Neural cell (in vitro differentiated cells): ENCODE measurements around the gene TMEM132C. TPM values are rescaled to one million over a fixed set of nuclear protein-coding genes. Genes with fewer than 3 reads are reported as not detected.

ENCODE experiments used
- H2AFZ ChIP-seq: fragments of 200-600, 300-800 bp; sonication (generic), shearing (Covaris generic); 2 replicates; pipeline ENCODE4 v1.6.0; 2014; ENCODE audit warnings: low read depth, mild to moderate bottlenecking, antibody characterized with exemption, low read length, moderate library complexity
- H3F3A ChIP-seq: fragments of 200-600 bp; shearing (Covaris generic); 2 replicates; pipeline ENCODE4 v1.6.1; 2016; ENCODE audit warnings: mild to moderate bottlenecking, moderate library complexity, mixed read lengths, antibody characterized with exemption, low read length; ENCODE audit not compliant: insufficient read depth, poor library complexity, severe bottlenecking
- H3K27ac ChIP-seq: fragments of 200-600, 300-800 bp; sonication (generic), shearing (Covaris generic); 2 replicates; pipeline ENCODE4 v1.5.1; 2014; ENCODE audit warnings: mild to moderate bottlenecking, low read length, moderate library complexity
- H3K27me3 ChIP-seq: fragments of 300-800, 200-600 bp; sonication (generic), shearing (Covaris generic); 2 replicates; pipeline ENCODE4 v1.6.0; 2014; ENCODE audit warnings: mild to moderate bottlenecking, low read depth, low read length, moderate library complexity; ENCODE audit not compliant: insufficient read depth
- H3K36me3 ChIP-seq: fragments of 300-800, 200-600 bp; sonication (generic), shearing (Covaris generic); 2 replicates; pipeline ENCODE4 v1.5.1; 2014; ENCODE audit warnings: mild to moderate bottlenecking, antibody characterized with exemption, low read length, moderate library complexity; ENCODE audit not compliant: insufficient read depth
- H3K4me2 ChIP-seq: fragments of 300-800, 200-600 bp; sonication (generic), shearing (Covaris generic); 2 replicates; pipeline ENCODE4 v1.6.0; 2014; ENCODE audit warnings: mild to moderate bottlenecking, low read length
- H3K4me3 ChIP-seq: fragments of 300-800, 200-600 bp; sonication (generic), shearing (Covaris generic); 2 replicates; pipeline ENCODE4 v1.5.1; 2014; ENCODE audit warnings: mild to moderate bottlenecking, low read length, moderate library complexity
- H3K79me2 ChIP-seq: fragments of 200-600 bp; shearing (Covaris generic); replicated peaks from 2 replicates; pipeline ENCODE4 v1.6.0; 2014; ENCODE audit warnings: mild to moderate bottlenecking, low read length, moderate library complexity; ENCODE audit not compliant: insufficient read depth
- H3K9ac ChIP-seq: fragments of 300-800, 200-600 bp; sonication (generic), shearing (Covaris generic); 2 replicates; pipeline ENCODE4 v1.6.1; 2016; ENCODE audit warnings: mild to moderate bottlenecking, low read length, mixed read lengths
- H3K9me2 ChIP-seq: fragments of 200-600 bp; shearing (Covaris generic); 2 replicates; pipeline ENCODE4 v1.6.1; 2016; ENCODE audit warnings: mild to moderate bottlenecking, low read length, mixed read lengths; ENCODE audit not compliant: insufficient read depth
- H3K9me3 ChIP-seq: fragments of 200-600, 300-800 bp; sonication (generic), shearing (Covaris generic); 2 replicates; pipeline ENCODE4 v1.6.1; 2016; ENCODE audit warnings: mild to moderate bottlenecking, mixed run types, low read length, moderate library complexity, mixed read lengths
- H4K20me1 ChIP-seq: fragments of 200-600 bp; shearing (Covaris generic); 2 replicates; pipeline ENCODE4 v1.6.1; 2016; ENCODE audit warnings: mild to moderate bottlenecking, mixed run types; ENCODE audit not compliant: insufficient read depth
- CTCF ChIP-seq: fragments of 450-650 bp; IDR thresholded peaks from 2 replicates; pipeline ENCODE4 v1.5.1; 2014; ENCODE audit warnings: antibody characterized with exemption, mild to moderate bottlenecking, moderate library complexity; ENCODE audit not compliant: poor library complexity, severe bottlenecking
- EP300 ChIP-seq: fragments of 450-650 bp; conservative IDR thresholded peaks from 2 replicates; pipeline ENCODE4 v1.6.1; 2014; ENCODE audit warnings: antibody characterized with exemption, mild to moderate bottlenecking, moderate library complexity; ENCODE audit not compliant: poor library complexity, severe bottlenecking
- EZH2 ChIP-seq: fragments of 200-600, 300-800 bp; shearing (Covaris generic), sonication (generic); IDR thresholded peaks from 2 replicates; pipeline ENCODE4 v1.6.1; 2014; ENCODE audit warnings: antibody characterized with exemption, low read length, borderline replicate concordance, mild to moderate bottlenecking; ENCODE audit not compliant: insufficient read depth, poor library complexity, severe bottlenecking
- MXI1 ChIP-seq: fragments of 450-650 bp; conservative IDR thresholded peaks from 2 replicates; pipeline ENCODE4 v1.6.1; 2014; ENCODE audit warnings: antibody characterized with exemption, mild to moderate bottlenecking; ENCODE audit not compliant: poor library complexity, severe bottlenecking
- POLR2AphosphoS5 ChIP-seq: IDR thresholded peaks from 2 replicates; pipeline ENCODE4 v1.6.1; 2012
- RAD21 ChIP-seq: fragments of 450-650 bp; conservative IDR thresholded peaks from 2 replicates; pipeline ENCODE4 v1.6.1; 2014; ENCODE audit warnings: antibody characterized with exemption, mild to moderate bottlenecking, moderate library complexity
- REST ChIP-seq: IDR thresholded peaks from 2 replicates; pipeline ENCODE4 v1.6.1; 2012; ENCODE audit warnings: borderline replicate concordance
- SMC3 ChIP-seq: fragments of 450-650 bp; conservative IDR thresholded peaks from 2 replicates; pipeline ENCODE4 v1.6.1; 2014; ENCODE audit warnings: antibody characterized with exemption, mild to moderate bottlenecking, moderate library complexity; ENCODE audit not compliant: poor library complexity
- TAF1 ChIP-seq: IDR thresholded peaks from 2 replicates; pipeline ENCODE4 v1.6.1; 2012; ENCODE audit warnings: low read depth
- polyA plus RNA-seq: library from polyadenylated mRNA; depleted of rRNA; stranded (reverse); fragments of >200 nt; gene quantifications from 2 replicates; pipeline ENCODE4 v1.2.3, GENCODE V29; 2014

Gene TMEM132C
- polyA plus RNA-seq, 1 donor from 2014 or later, result 0.06 TPM

GRCh38 chr12:128290938-128291337 is 24.0 kb downstream of the TMEM132C start:
- H4K20me1 ChIP-seq, result no peaks in the 10 kb centered on the region
- no peak overlapping the region for H3K4me2 ChIP-seq
- H3K27ac ChIP-seq, result no peak overlapping the region
- no peak overlapping the region for H3K9ac ChIP-seq
- no peaks in the 10 kb centered on the region for H3K9me2 ChIP-seq
- no peaks in the 10 kb centered on the region for H3K79me2 ChIP-seq
- H3K36me3 ChIP-seq, result no peaks in the 10 kb centered on the region
- no peak overlapping the region for H2AFZ ChIP-seq
- H3K27me3 ChIP-seq, result no peaks in the 10 kb centered on the region
- H3K4me3 ChIP-seq, result no peak overlapping the region
- H3F3A ChIP-seq, result no peaks in the 10 kb centered on the region
- TF ChIP-seq SMC3, result no peak
- no peak for TF ChIP-seq MXI1
- TF ChIP-seq EP300, result no peak
- no peak for TF ChIP-seq EZH2
- no peak for TF ChIP-seq TAF1
- TF ChIP-seq POLR2AphosphoS5, result no peak
- TF ChIP-seq REST, result no peak
- no peak for TF ChIP-seq RAD21
- TF ChIP-seq CTCF, result no peak
- no peaks in the 10 kb centered on the region for H3K9me3 ChIP-seq

- Histone ChIP-seq H3K9ac (no peak overlapping the region), H3K79me2 (no peaks in the 10 kb centered on the region), H3K9me3 (no peaks in the 10 kb centered on the region), H3K4me3 (no peak overlapping the region), H3K27me3 (no peaks in the 10 kb centered on the region), H3K4me2 (no peak overlapping the region), H3F3A (no peaks in the 10 kb centered on the region), H2AFZ (no peak overlapping the region), H4K20me1 (no peaks in the 10 kb centered on the region), H3K36me3 (no peaks in the 10 kb centered on the region), H3K9me2 (no peaks in the 10 kb centered on the region), H3K27ac (no peak overlapping the region)
- TF ChIP-seq POLR2AphosphoS5, result no peak
- TF ChIP-seq EP300, result no peak
- TF ChIP-seq CTCF, result no peak
- TF ChIP-seq EZH2, result no peak
- TF ChIP-seq TAF1, result no peak
- no peak for TF ChIP-seq RAD21
- TF ChIP-seq SMC3, result no peak
- no peak for TF ChIP-seq REST
- TF ChIP-seq MXI1, result no peak
Observed at GRCh38 chr12:128298091-128298748, 31.2 kb downstream of the TMEM132C start.
